HG03025 (cell line): ENCODE results near the gene VPS35.
A peak's percentile ranks its signal among the peaks of the same experiment; 100 is the strongest.

Experiments used
- ATAC-seq: cut with Tn5 transposase; IDR thresholded peaks from one replicate; pipeline ENCODE4 v1.9.1; 2021; ENCODE audit warnings: mild to moderate bottlenecking, moderate library complexity; ENCODE audit not compliant: unreplicated experiment, low FRiP score

VPS35 gene

GRCh38 chr16:46714797-46715591 is 26.0 kb upstream of the VPS35 start:
- ATAC-seq: no peak

GRCh38 chr16:46713634-46714033 is 24.7 kb upstream of the VPS35 start:
- ATAC-seq: no peak

- no peak for ATAC-seq
Measured at GRCh38 chr16:46712911-46713310, 23.9 kb upstream of the VPS35 start.

GRCh38 chr16:46711106-46712058 is 22.4 kb upstream of the VPS35 start:
- ATAC-seq: no peak

- ATAC-seq: no peak
Measured at GRCh38 chr16:46709469-46710005, 20.6 kb upstream of the VPS35 start.

GRCh38 chr16:46706642-46707041 is 17.7 kb upstream of the VPS35 start:
- no peak for ATAC-seq

GRCh38 chr16:46702030-46702429 is 13.1 kb upstream of the VPS35 start:
- no peak for ATAC-seq

GRCh38 chr16:46701615-46702014 is 12.6 kb upstream of the VPS35 start:
- ATAC-seq: no peak

GRCh38 chr16:46700048-46700447 is 11.1 kb upstream of the VPS35 start:
- ATAC-seq: no peak

- no peak for ATAC-seq
Measured at GRCh38 chr16:46696957-46697356, 8.0 kb upstream of the VPS35 start.

- ATAC-seq: no peak
Measured at GRCh38 chr16:46695937-46696336, 7.0 kb upstream of the VPS35 start.

- no peak for ATAC-seq
Measured at GRCh38 chr16:46693598-46693997, 4.6 kb upstream of the VPS35 start.

- ATAC-seq: no peak
Measured at GRCh38 chr16:46691726-46692125, 2.7 kb upstream of the VPS35 start.

- no peak for ATAC-seq
Measured at GRCh38 chr16:46690281-46691178, 1.6 kb upstream of the VPS35 start.

GRCh38 chr16:46689365-46690280 is 645 bp upstream of the VPS35 start, which contains the start of gene ORC6:
TSS of gene ORC6 (plus strand) at chr16:46689659. CDS start at chr16:46689706, 47 bp downstream.
- peak; percentile 68 for ATAC-seq

- ATAC-seq: no peak
Measured at GRCh38 chr16:46688101-46688653, 801 bp downstream of the VPS35 start.

GRCh38 chr16:46687486-46687885 is 1.5 kb downstream of the VPS35 start:
- no peak for ATAC-seq

- no peak for ATAC-seq
Measured at GRCh38 chr16:46686815-46687473, 2.0 kb downstream of the VPS35 start.
